CD4-positive, alpha-beta T cell (primary cell): ENCODE results near the gene TARP.

Experiments
- ATAC-seq: fragments of 200-7000 bp; cut with Tn5 transposase; one replicate; pipeline ENCODE4 v1.10.0; 2022; ENCODE audit warnings: mild to moderate bottlenecking; ENCODE audit not compliant: poor library complexity
- CTCF ChIA-PET: fragments of 350-600 bp; sonication (Branson Sonifier 250); formaldehyde crosslinking; loops from one replicate; lab custom pipeline; 2021; ENCODE audit warnings: antibody characterized with exemption, inconsistent platforms; lab: Charles Lee
- POLR2A ChIA-PET: fragments of 350-600 bp; sonication (Branson Sonifier 250); formaldehyde crosslinking; loops from one replicate; lab custom pipeline; 2021; ENCODE audit warnings: antibody characterized with exemption, inconsistent platforms; lab: Charles Lee
- DNase-seq, 14 experiments: peaks; one replicate each; pipeline ENCODE4 v3.0.0-alpha.2; 2013 to 2020; ENCODE audit warnings: mixed read lengths in 2 of 14
- H3K27ac ChIP-seq, 2 donors: one replicate each; pipeline versions ENCODE4 v1.5.1 to v1.7.0; 2013; ENCODE audit warnings: low read length in 2 of 2, low read depth in 1 of 2, mild to moderate bottlenecking in 1 of 2
- H3K27me3 ChIP-seq, 2 experiments: 1 replicate in 1 of 2; 2 replicates in 1 of 2; pipeline versions ENCODE4 v1.6.1 to v1.7.0; 2013; ENCODE audit warnings: low read length in 2 of 2, control low read depth in 1 of 2, mild to moderate bottlenecking in 1 of 2, moderate library complexity in 1 of 2; ENCODE audit not compliant: insufficient read depth in 2 of 2, control insufficient read depth in 1 of 2
- H3K36me3 ChIP-seq: one replicate; pipeline ENCODE4 v1.6.1; 2013; ENCODE audit warnings: low read length, control low read depth; ENCODE audit not compliant: insufficient read depth
- H3K4me1 ChIP-seq: one replicate; pipeline ENCODE4 v1.6.1; 2013; ENCODE audit warnings: low read length, control low read depth; ENCODE audit not compliant: insufficient read depth
- H3K4me3 ChIP-seq: one replicate; pipeline ENCODE4 v1.5.1; 2013; ENCODE audit warnings: mild to moderate bottlenecking, low read length, moderate library complexity
- H3K9me3 ChIP-seq, 2 experiments: 1 replicate in 1 of 2; 2 replicates in 1 of 2; pipeline versions ENCODE4 v1.6.1 to v1.7.0; 2013; ENCODE audit warnings: low read length in 2 of 2, mild to moderate bottlenecking in 2 of 2, control low read depth in 1 of 2, moderate library complexity in 1 of 2; ENCODE audit not compliant: control insufficient read depth in 1 of 2, insufficient read depth in 1 of 2
- H3K27ac Mint-ChIP-seq: one replicate; pipeline ENCODE4 v1.8.0; 2020; ENCODE audit warnings: mixed read lengths
- H3K27me3 Mint-ChIP-seq: one replicate; pipeline ENCODE4 v1.8.0; 2021; ENCODE audit warnings: mixed read lengths
- H3K36me3 Mint-ChIP-seq: one replicate; pipeline ENCODE4 v1.8.0; 2021; ENCODE audit warnings: low read depth, mixed read lengths
- H3K4me1 Mint-ChIP-seq: one replicate; pipeline ENCODE4 v1.8.0; 2021; ENCODE audit warnings: low read depth, mixed read lengths
- H3K4me3 Mint-ChIP-seq: one replicate; pipeline ENCODE4 v1.8.0; 2020; ENCODE audit warnings: mild to moderate bottlenecking, mixed read lengths
- H3K9me3 Mint-ChIP-seq: one replicate; pipeline ENCODE4 v1.8.0; 2020; ENCODE audit warnings: mixed read lengths
- intact Hi-C, 2 experiments: fragments of 100-400 bp; cut with DNase I in 1 of 2; cut with micrococcal nuclease in 1 of 2; formaldehyde crosslinking; loops; one replicate each; pipeline versions ENCODE4 v1.15.1 to v1.9.0; 2023 to 2025; cut with DNase I, micrococcal nuclease
- TF ChIP-seq, protein P1 (sequence below): fragments of 200-600 bp; IDR thresholded peaks from one replicate; pipeline ENCODE4 v1.8.0; 2022; ENCODE audit warnings: antibody characterized with exemption, mild to moderate bottlenecking

The TARP gene

DNA sequence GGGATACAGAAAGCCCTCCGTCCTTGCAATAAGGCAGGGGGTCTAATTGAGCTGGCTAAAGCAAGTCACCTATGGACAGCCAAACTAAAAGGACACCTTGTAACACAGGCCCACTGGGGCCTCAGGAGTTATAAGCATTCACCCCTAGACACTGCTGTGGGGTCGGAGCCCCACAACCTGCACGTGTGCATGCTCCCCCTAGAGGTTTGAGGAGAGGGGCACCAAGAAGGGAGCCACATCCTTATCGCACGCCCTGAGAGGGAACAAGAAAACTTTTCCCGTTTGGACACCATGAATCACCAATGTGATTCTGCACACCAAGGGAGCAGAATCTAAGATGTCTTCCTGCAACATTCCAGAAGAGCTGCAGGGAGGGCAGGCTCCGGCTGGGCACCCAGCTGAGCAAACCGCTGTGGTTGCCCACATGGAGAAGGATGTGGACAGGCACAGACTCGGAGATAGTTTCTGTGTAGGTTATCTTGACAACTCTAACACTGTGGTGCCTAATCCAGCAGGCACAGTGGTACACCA is 17.7 kb upstream of the TARP start:
- CTCF ChIA-PET: no interaction called here
- TF ChIP-seq, protein P1, sequence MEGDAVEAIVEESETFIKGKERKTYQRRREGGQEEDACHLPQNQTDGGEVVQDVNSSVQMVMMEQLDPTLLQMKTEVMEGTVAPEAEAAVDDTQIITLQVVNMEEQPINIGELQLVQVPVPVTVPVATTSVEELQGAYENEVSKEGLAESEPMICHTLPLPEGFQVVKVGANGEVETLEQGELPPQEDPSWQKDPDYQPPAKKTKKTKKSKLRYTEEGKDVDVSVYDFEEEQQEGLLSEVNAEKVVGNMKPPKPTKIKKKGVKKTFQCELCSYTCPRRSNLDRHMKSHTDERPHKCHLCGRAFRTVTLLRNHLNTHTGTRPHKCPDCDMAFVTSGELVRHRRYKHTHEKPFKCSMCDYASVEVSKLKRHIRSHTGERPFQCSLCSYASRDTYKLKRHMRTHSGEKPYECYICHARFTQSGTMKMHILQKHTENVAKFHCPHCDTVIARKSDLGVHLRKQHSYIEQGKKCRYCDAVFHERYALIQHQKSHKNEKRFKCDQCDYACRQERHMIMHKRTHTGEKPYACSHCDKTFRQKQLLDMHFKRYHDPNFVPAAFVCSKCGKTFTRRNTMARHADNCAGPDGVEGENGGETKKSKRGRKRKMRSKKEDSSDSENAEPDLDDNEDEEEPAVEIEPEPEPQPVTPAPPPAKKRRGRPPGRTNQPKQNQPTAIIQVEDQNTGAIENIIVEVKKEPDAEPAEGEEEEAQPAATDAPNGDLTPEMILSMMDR: no peak

DNA sequence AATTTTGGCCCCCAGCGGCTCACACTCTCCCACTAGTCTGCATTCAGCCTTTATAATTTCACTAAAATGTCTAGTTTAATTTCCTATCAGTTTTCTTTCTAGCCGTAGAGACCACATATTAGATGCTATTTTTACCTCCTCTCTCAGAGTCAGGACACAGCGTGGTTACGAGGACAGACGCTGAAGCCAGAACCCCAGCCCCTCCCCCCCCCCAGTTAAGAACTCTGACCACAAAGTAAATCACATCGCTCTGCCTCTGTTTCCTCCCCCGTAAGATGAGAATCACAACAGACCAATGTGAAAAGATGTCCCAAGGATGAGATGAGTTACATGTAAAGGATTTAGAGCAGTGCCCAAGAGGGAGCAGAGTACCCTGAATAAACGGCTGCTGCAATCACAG is 11.1 kb upstream of the TARP start:
- no peaks in the 10 kb centered on the region for H3K9me3 Mint-ChIP-seq
- H3K36me3 Mint-ChIP-seq: no peaks in the 10 kb centered on the region
- H3K27ac Mint-ChIP-seq: no peak overlapping the region
- TF ChIP-seq, protein P1: no peak
- H3K4me3 ChIP-seq: no peak overlapping the region
- H3K9me3 ChIP-seq: no peaks in the 10 kb centered on the region
- ATAC-seq (no peak), DNase-seq (no peak)
- H3K4me1 Mint-ChIP-seq: no peaks in the 10 kb centered on the region
- intact Hi-C loops: no loop called here
- no peak overlapping the region for H3K4me3 Mint-ChIP-seq
- no peak overlapping the region for H3K27ac ChIP-seq
- no peaks in the 10 kb centered on the region for H3K4me1 ChIP-seq
- POLR2A ChIA-PET: no interaction called here
- no peaks in the 10 kb centered on the region for H3K36me3 ChIP-seq
- CTCF ChIA-PET: no interaction called here
- H3K27me3 ChIP-seq: no peaks in the 10 kb centered on the region
- no peaks in the 10 kb centered on the region for H3K27me3 Mint-ChIP-seq

More for the DNA sequence above, 17.7 kb upstream of the TARP start:
- Histone ChIP-seq H3K36me3 (no peaks in the 10 kb centered on the region), H3K27ac (no peak overlapping the region), H3K4me1 (no peaks in the 10 kb centered on the region), H3K9me3 (no peaks in the 10 kb centered on the region), H3K4me3 (no peak overlapping the region), H3K27me3 (no peaks in the 10 kb centered on the region)
- no peaks in the 10 kb centered on the region for H3K36me3 Mint-ChIP-seq
- no peaks in the 10 kb centered on the region for H3K4me1 Mint-ChIP-seq
- H3K4me3 Mint-ChIP-seq: no peak overlapping the region
- ATAC-seq: no peak
- H3K27ac Mint-ChIP-seq: no peak overlapping the region
- H3K9me3 Mint-ChIP-seq: no peaks in the 10 kb centered on the region
- POLR2A ChIA-PET: no interaction called here
- no peaks in the 10 kb centered on the region for H3K27me3 Mint-ChIP-seq
- intact Hi-C loops: no loop called here
- DNase-seq: no peak

DNA sequence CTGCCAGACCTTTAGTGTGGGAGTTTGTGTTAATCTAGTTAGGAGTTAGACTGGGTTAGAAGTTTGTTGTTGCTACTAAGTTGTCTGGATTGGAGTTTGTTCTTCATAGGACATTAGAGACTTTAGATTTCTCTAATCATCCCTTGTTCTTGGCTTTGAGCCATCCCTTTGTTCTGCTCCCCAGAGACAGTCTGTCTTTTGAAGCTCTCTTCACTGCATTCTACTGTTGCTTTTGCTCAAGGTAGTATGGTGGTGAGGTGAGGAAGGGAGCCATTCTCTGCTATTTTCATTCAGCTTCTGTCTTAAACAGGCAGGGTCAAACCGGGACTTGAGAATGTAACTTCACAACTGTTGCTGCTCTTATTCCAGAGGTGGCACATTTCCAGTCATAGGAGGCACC is 10.4 kb upstream of the TARP start:
- Mint-ChIP-seq H3K4me1 (no peaks in the 10 kb centered on the region), H3K36me3 (no peaks in the 10 kb centered on the region), H3K27ac (no peak overlapping the region), H3K4me3 (no peak overlapping the region), H3K27me3 (no peaks in the 10 kb centered on the region), H3K9me3 (no peaks in the 10 kb centered on the region)
- Histone ChIP-seq H3K4me3 (no peak overlapping the region), H3K27me3 (no peaks in the 10 kb centered on the region), H3K9me3 (no peaks in the 10 kb centered on the region), H3K4me1 (no peaks in the 10 kb centered on the region), H3K36me3 (no peaks in the 10 kb centered on the region), H3K27ac (no peak overlapping the region)
- CTCF ChIA-PET: no interaction called here
- TF ChIP-seq, protein P1: no peak
- POLR2A ChIA-PET: no interaction called here
- DNase-seq (no peak), ATAC-seq (no peak)
- intact Hi-C loops: no loop called here
